WTC11 (cell line): ENCODE data around the gene LZTR1. TPM values are rescaled to one million over a fixed set of nuclear protein-coding genes. Genes with fewer than 3 reads are reported as not detected.

Experiments
- ATAC-seq: fragments of 200-7000 bp; cut with Tn5 transposase; 2 replicates; pipeline ENCODE4 v1.10.0; 2021; ENCODE audit warnings: mild to moderate bottlenecking, moderate library complexity
- CTCF ChIA-PET: fragments of 300-600 bp; sonication (Branson Sonifier 250); formaldehyde crosslinking; loops from one replicate; lab custom pipeline; 2021; ENCODE audit warnings: antibody characterized with exemption; lab: Charles Lee
- POLR2A ChIA-PET: fragments of 350-600 bp; sonication (Branson Sonifier 250); formaldehyde crosslinking; loops from one replicate; lab custom pipeline; 2021; ENCODE audit warnings: antibody characterized with exemption; lab: Charles Lee
- DNase-seq: peaks from one replicate; pipeline ENCODE4 v3.0.0; 2021; ENCODE audit warnings: low spot score
- H3K27ac Mint-ChIP-seq: 2 replicates; pipeline ENCODE4 v1.8.0; 2021; ENCODE audit warnings: mixed read lengths
- H3K27me3 Mint-ChIP-seq: 2 replicates; pipeline ENCODE4 v1.8.0; 2021; ENCODE audit warnings: low read depth, mild to moderate bottlenecking, moderate library complexity, mixed read lengths
- H3K36me3 Mint-ChIP-seq: 2 replicates; pipeline ENCODE4 v1.8.0; 2021; ENCODE audit warnings: mixed read lengths
- H3K4me1 Mint-ChIP-seq: 2 replicates; pipeline ENCODE4 v1.8.0; 2022; ENCODE audit warnings: mixed read lengths
- H3K4me3 Mint-ChIP-seq: 2 replicates; pipeline ENCODE4 v1.8.0; 2021; ENCODE audit warnings: mild to moderate bottlenecking, moderate library complexity, mixed read lengths
- H3K9me3 Mint-ChIP-seq: 2 replicates; pipeline ENCODE4 v1.8.0; 2021; ENCODE audit warnings: mixed read lengths
- CREM ChIP-seq: sonication (generic); formaldehyde crosslinking; IDR thresholded peaks from 2 replicates; pipeline ENCODE4 v1.8.1; 2022; ENCODE audit warnings: mild to moderate bottlenecking, missing genetic modification reagents, moderate library complexity
- FOXK1 ChIP-seq: sonication (generic); formaldehyde crosslinking; IDR thresholded peaks from 2 replicates; pipeline ENCODE4 v1.8.0; 2022; ENCODE audit warnings: mild to moderate bottlenecking, moderate library complexity, missing genetic modification reagents
- JAZF1 ChIP-seq: fragments of 250-450 bp; sonication (Bioruptor Pico); IDR thresholded peaks from 2 replicates; pipeline ENCODE4 v1.9.0; 2021; ENCODE audit warnings: moderate library complexity, mild to moderate bottlenecking, inconsistent platforms
- KAT7 ChIP-seq: sonication (generic); formaldehyde crosslinking; IDR thresholded peaks from 2 replicates; pipeline ENCODE4 v1.8.1; 2023; ENCODE audit warnings: missing genetic modification reagents, mild to moderate bottlenecking, borderline replicate concordance
- NFE2L1 ChIP-seq: sonication (generic); formaldehyde crosslinking; IDR thresholded peaks from 2 replicates; pipeline ENCODE4 v1.8.1; 2023; ENCODE audit warnings: missing genetic modification reagents
- RORB ChIP-seq: fragments of 250-450 bp; sonication (Bioruptor Pico); IDR thresholded peaks from 2 replicates; pipeline ENCODE4 v1.9.0; 2021; ENCODE audit warnings: mild to moderate bottlenecking
- SMAD3 ChIP-seq: sonication (generic); formaldehyde crosslinking; IDR thresholded peaks from 2 replicates; pipeline ENCODE4 v1.8.0; 2022; ENCODE audit warnings: missing genetic modification reagents, mild to moderate bottlenecking, borderline replicate concordance
- TCF7 ChIP-seq: sonication (generic); formaldehyde crosslinking; IDR thresholded peaks from 2 replicates; pipeline ENCODE4 v1.8.0; 2022; ENCODE audit warnings: mild to moderate bottlenecking, low read depth, missing genetic modification reagents, moderate library complexity
- ZNF263 ChIP-seq: sonication (generic); formaldehyde crosslinking; IDR thresholded peaks from 2 replicates; pipeline ENCODE4 v1.8.1; 2022; ENCODE audit warnings: low read depth, mild to moderate bottlenecking, moderate library complexity, missing genetic modification reagents
- ZNF416 ChIP-seq: fragments of 250-450 bp; sonication (Bioruptor Pico); IDR thresholded peaks from 2 replicates; pipeline ENCODE4 v1.9.0; 2021; ENCODE audit warnings: mild to moderate bottlenecking, inconsistent platforms
- total RNA-seq: library from RNA; stranded (reverse); gene quantifications from 3 replicates; pipeline ENCODE4 v1.2.3, GENCODE V29; 2021
- TF ChIP-seq, protein P1 (sequence below): fragments of 250-450 bp; sonication (Bioruptor Pico); IDR thresholded peaks from 2 replicates; pipeline ENCODE4 v1.9.0; 2021; ENCODE audit warnings: moderate library complexity, mild to moderate bottlenecking, inconsistent platforms, borderline replicate concordance
- TF ChIP-seq, protein P2 (sequence below): sonication (generic); formaldehyde crosslinking; IDR thresholded peaks from 2 replicates; pipeline ENCODE4 v1.8.1; 2023; ENCODE audit warnings: mild to moderate bottlenecking, missing genetic modification reagents
- TF ChIP-seq, protein P3 (sequence below): sonication (generic); formaldehyde crosslinking; IDR thresholded peaks from 2 replicates; pipeline ENCODE4 v1.8.0; 2023; ENCODE audit warnings: mild to moderate bottlenecking, missing genetic modification reagents
- TF ChIP-seq, protein P4 (sequence below): fragments of 200-600 bp; IDR thresholded peaks from 2 replicates; pipeline ENCODE4 v1.8.0; 2022; ENCODE audit warnings: antibody characterized with exemption
- TF ChIP-seq, protein P5 (sequence below): sonication (generic); formaldehyde crosslinking; IDR thresholded peaks from 2 replicates; pipeline ENCODE4 v1.8.0; 2022; ENCODE audit warnings: mild to moderate bottlenecking, missing genetic modification reagents
- TF ChIP-seq, protein P6 (sequence below): sonication (generic); formaldehyde crosslinking; IDR thresholded peaks from 2 replicates; pipeline ENCODE4 v1.8.0; 2023; ENCODE audit warnings: missing genetic modification reagents
- TF ChIP-seq, protein P7 (sequence below): sonication (generic); formaldehyde crosslinking; IDR thresholded peaks from 2 replicates; pipeline ENCODE4 v1.8.1; 2023; ENCODE audit warnings: mild to moderate bottlenecking, moderate library complexity, missing genetic modification reagents
- TF ChIP-seq, protein P8 (sequence below): fragments of 250-450 bp; sonication (Bioruptor Pico); IDR thresholded peaks from 2 replicates; pipeline ENCODE4 v2.1.2; 2022; ENCODE audit warnings: mild to moderate bottlenecking, moderate library complexity
- TF ChIP-seq, protein P9 (sequence below): fragments of 250-450 bp; sonication (Bioruptor Pico); IDR thresholded peaks from 2 replicates; pipeline ENCODE4 v1.8.0; 2021; ENCODE audit warnings: mild to moderate bottlenecking

LZTR1 gene
- total RNA-seq, 1 experiment from 2014 or later: 38.3 TPM

DNA sequence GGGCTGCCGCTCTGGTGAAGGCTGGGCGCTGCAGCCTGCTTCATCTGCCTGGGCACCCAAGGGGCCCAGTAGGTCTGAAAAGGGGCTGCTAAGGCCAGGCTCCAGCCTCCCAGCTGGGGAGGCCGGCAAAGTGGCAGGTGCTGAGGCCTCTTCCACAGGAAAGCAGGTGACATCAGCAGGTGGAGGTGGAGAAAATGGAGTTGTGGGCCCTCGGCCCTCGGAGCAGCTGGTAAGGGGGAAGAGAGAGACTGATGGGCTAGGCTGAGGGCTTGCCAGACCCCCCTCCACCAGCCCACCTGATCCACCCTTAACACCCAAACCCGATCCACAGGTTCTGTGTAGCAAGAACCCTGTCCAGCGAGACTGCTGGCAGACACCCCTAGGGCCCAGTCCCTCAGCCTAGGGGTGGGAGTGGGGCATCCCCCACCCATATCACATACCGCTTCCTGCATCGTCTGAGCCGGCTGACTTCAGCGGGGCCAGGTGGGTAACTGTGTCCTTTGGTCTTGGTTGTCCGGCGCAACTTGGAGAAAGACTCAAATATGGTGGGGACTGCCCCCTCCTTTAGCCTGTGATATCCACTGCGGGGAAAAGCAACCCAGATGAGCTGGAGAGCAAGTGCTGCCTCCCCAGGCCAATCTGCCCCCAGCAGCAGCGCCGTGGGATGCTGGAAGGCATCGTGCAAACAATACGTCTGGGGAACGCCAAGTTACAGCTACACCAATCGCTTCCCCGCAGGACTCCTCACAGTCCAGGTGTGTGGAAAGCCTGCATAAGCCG lies 18.3 kb downstream of the LZTR1 start:
- Mint-ChIP-seq H3K9me3 (no peaks in the 10 kb centered on the region), H3K27me3 (no peaks in the 10 kb centered on the region), H3K27ac (no peak overlapping the region), H3K4me3 (peak overlapping the region; percentile 87), H3K4me1 (peaks cover 18% of the 10 kb centered on the region), H3K36me3 (no peaks in the 10 kb centered on the region)
- CTCF ChIA-PET: interaction anchor here (0.8 to 1.2 kb wide), 4 partner anchors 18 to 83 kb away, joined by 3 read pairs; partner anchors contain the start of genes CRKL and LZTR1
- TF ChIP-seq, protein P1, sequence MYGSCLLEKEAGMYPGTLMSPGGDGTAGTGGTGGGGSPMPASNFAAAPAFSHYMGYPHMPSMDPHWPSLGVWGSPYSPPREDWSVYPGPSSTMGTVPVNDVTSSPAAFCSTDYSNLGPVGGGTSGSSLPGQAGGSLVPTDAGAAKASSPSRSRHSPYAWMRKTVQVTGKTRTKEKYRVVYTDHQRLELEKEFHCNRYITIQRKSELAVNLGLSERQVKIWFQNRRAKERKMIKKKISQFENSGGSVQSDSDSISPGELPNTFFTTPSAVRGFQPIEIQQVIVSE (CRISPR knock-in tag): no peak
- TF ChIP-seq TCF7 (CRISPR knock-in tag): no peak
- no peak for TF ChIP-seq KAT7 (CRISPR knock-in tag)
- TF ChIP-seq, protein P2, sequence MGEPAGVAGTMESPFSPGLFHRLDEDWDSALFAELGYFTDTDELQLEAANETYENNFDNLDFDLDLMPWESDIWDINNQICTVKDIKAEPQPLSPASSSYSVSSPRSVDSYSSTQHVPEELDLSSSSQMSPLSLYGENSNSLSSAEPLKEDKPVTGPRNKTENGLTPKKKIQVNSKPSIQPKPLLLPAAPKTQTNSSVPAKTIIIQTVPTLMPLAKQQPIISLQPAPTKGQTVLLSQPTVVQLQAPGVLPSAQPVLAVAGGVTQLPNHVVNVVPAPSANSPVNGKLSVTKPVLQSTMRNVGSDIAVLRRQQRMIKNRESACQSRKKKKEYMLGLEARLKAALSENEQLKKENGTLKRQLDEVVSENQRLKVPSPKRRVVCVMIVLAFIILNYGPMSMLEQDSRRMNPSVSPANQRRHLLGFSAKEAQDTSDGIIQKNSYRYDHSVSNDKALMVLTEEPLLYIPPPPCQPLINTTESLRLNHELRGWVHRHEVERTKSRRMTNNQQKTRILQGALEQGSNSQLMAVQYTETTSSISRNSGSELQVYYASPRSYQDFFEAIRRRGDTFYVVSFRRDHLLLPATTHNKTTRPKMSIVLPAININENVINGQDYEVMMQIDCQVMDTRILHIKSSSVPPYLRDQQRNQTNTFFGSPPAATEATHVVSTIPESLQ (CRISPR knock-in tag): no peak
- TF ChIP-seq, protein P3, sequence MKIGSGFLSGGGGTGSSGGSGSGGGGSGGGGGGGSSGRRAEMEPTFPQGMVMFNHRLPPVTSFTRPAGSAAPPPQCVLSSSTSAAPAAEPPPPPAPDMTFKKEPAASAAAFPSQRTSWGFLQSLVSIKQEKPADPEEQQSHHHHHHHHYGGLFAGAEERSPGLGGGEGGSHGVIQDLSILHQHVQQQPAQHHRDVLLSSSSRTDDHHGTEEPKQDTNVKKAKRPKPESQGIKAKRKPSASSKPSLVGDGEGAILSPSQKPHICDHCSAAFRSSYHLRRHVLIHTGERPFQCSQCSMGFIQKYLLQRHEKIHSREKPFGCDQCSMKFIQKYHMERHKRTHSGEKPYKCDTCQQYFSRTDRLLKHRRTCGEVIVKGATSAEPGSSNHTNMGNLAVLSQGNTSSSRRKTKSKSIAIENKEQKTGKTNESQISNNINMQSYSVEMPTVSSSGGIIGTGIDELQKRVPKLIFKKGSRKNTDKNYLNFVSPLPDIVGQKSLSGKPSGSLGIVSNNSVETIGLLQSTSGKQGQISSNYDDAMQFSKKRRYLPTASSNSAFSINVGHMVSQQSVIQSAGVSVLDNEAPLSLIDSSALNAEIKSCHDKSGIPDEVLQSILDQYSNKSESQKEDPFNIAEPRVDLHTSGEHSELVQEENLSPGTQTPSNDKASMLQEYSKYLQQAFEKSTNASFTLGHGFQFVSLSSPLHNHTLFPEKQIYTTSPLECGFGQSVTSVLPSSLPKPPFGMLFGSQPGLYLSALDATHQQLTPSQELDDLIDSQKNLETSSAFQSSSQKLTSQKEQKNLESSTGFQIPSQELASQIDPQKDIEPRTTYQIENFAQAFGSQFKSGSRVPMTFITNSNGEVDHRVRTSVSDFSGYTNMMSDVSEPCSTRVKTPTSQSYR (CRISPR knock-in tag): no peak
- no peak for TF ChIP-seq SMAD3 (CRISPR knock-in tag)
- TF ChIP-seq, protein P4, sequence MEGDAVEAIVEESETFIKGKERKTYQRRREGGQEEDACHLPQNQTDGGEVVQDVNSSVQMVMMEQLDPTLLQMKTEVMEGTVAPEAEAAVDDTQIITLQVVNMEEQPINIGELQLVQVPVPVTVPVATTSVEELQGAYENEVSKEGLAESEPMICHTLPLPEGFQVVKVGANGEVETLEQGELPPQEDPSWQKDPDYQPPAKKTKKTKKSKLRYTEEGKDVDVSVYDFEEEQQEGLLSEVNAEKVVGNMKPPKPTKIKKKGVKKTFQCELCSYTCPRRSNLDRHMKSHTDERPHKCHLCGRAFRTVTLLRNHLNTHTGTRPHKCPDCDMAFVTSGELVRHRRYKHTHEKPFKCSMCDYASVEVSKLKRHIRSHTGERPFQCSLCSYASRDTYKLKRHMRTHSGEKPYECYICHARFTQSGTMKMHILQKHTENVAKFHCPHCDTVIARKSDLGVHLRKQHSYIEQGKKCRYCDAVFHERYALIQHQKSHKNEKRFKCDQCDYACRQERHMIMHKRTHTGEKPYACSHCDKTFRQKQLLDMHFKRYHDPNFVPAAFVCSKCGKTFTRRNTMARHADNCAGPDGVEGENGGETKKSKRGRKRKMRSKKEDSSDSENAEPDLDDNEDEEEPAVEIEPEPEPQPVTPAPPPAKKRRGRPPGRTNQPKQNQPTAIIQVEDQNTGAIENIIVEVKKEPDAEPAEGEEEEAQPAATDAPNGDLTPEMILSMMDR: no peak
- TF ChIP-seq, protein P5, sequence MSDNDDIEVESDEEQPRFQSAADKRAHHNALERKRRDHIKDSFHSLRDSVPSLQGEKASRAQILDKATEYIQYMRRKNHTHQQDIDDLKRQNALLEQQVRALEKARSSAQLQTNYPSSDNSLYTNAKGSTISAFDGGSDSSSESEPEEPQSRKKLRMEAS (CRISPR knock-in tag): no peak
- TF ChIP-seq FOXK1 (CRISPR knock-in tag): no peak
- TF ChIP-seq, protein P6, sequence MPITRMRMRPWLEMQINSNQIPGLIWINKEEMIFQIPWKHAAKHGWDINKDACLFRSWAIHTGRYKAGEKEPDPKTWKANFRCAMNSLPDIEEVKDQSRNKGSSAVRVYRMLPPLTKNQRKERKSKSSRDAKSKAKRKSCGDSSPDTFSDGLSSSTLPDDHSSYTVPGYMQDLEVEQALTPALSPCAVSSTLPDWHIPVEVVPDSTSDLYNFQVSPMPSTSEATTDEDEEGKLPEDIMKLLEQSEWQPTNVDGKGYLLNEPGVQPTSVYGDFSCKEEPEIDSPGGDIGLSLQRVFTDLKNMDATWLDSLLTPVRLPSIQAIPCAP: no peak
- TF ChIP-seq CREM (CRISPR knock-in tag): no peak
- TF ChIP-seq ZNF416 (CRISPR knock-in tag): no peak
- TF ChIP-seq, protein P7, sequence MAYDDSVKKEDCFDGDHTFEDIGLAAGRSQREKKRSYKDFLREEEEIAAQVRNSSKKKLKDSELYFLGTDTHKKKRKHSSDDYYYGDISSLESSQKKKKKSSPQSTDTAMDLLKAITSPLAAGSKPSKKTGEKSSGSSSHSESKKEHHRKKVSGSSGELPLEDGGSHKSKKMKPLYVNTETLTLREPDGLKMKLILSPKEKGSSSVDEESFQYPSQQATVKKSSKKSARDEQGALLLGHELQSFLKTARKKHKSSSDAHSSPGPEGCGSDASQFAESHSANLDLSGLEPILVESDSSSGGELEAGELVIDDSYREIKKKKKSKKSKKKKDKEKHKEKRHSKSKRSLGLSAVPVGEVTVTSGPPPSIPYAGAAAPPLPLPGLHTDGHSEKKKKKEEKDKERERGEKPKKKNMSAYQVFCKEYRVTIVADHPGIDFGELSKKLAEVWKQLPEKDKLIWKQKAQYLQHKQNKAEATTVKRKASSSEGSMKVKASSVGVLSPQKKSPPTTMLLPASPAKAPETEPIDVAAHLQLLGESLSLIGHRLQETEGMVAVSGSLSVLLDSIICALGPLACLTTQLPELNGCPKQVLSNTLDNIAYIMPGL (CRISPR knock-in tag): no peak
- TF ChIP-seq, protein P8, sequence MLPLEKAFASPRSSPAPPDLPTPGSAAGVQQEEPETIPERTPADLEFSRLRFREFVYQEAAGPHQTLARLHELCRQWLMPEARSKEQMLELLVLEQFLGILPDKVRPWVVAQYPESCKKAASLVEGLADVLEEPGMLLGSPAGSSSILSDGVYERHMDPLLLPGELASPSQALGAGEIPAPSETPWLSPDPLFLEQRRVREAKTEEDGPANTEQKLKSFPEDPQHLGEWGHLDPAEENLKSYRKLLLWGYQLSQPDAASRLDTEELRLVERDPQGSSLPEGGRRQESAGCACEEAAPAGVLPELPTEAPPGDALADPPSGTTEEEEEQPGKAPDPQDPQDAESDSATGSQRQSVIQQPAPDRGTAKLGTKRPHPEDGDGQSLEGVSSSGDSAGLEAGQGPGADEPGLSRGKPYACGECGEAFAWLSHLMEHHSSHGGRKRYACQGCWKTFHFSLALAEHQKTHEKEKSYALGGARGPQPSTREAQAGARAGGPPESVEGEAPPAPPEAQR (CRISPR knock-in tag): no peak
- TF ChIP-seq ZNF263 (CRISPR knock-in tag): no peak
- no peak for TF ChIP-seq RORB
- TF ChIP-seq JAZF1 (CRISPR knock-in tag): no peak
- TF ChIP-seq, protein P9, sequence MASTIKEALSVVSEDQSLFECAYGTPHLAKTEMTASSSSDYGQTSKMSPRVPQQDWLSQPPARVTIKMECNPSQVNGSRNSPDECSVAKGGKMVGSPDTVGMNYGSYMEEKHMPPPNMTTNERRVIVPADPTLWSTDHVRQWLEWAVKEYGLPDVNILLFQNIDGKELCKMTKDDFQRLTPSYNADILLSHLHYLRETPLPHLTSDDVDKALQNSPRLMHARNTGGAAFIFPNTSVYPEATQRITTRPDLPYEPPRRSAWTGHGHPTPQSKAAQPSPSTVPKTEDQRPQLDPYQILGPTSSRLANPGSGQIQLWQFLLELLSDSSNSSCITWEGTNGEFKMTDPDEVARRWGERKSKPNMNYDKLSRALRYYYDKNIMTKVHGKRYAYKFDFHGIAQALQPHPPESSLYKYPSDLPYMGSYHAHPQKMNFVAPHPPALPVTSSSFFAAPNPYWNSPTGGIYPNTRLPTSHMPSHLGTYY: no peak
- TF ChIP-seq NFE2L1: no peak
- POLR2A ChIA-PET: interaction anchor here (0.6 to 1.4 kb wide), 3 partner anchors 11 to 167 kb away, joined by 3 to 10 read pairs (median 3); partner anchors contain the start of gene LZTR1
- DNase-seq: no peak
- ATAC-seq: no peak
